ENCODE data around the gene PWP1.
"Not testable (repeated sequence)": the region's sequence is repeated elsewhere in the genome, so short reads cannot be mapped to it uniquely, and the experiment has no call there.

Gene PWP1

GRCh38 chr12:107681836-107682820, 3.5 kb upstream of the PWP1 start:
- DNase-seq = no peak
- peaks cover 12% of the 10 kb centered on the region for H3K36me3 Mint-ChIP-seq
- H3K4me1 Mint-ChIP-seq = peaks cover 25% of the 10 kb centered on the region
- H3K9me3 Mint-ChIP-seq = no peaks in the 10 kb centered on the region
- H3K27me3 Mint-ChIP-seq = peaks cover 35% of the 10 kb centered on the region
- H3K4me3 Mint-ChIP-seq = no peak overlapping the region
- no peak overlapping the region for H3K27ac Mint-ChIP-seq
- CTCF ChIA-PET = interaction anchor here (1.3 to 5.6 kb wide), 3 partner anchors 10 to 230 kb away, joined by 4 to 35 read pairs (median 7); no protein-coding TSS in a partner anchor

- peaks cover 20% of the 10 kb centered on the region for H3K36me3 Mint-ChIP-seq
- H3K27ac Mint-ChIP-seq = peak overlapping the region; percentile 97
- no peaks in the 10 kb centered on the region for H3K9me3 Mint-ChIP-seq
- H3K4me1 Mint-ChIP-seq = peaks cover 30% of the 10 kb centered on the region
- CTCF ChIA-PET = interaction anchor here (1.4 to 5.6 kb wide), 3 partner anchors 8 to 553 kb away, joined by 3 to 35 read pairs (median 9); no protein-coding TSS in a partner anchor
- peak overlapping the region; percentile 92 for H3K4me3 Mint-ChIP-seq
- H3K27me3 Mint-ChIP-seq = peaks cover 15% of the 10 kb centered on the region
- no peak for DNase-seq
Measured at GRCh38 chr12:107684029-107684795, 1.4 kb upstream of the PWP1 start.

GRCh38 chr12:107684990-107685359, 624 bp upstream of the PWP1 start:
- H3K4me3 Mint-ChIP-seq = peak overlapping the region; percentile 92
- peaks cover 15% of the 10 kb centered on the region for H3K27me3 Mint-ChIP-seq
- H3K27ac Mint-ChIP-seq = peak overlapping the region; percentile 97
- peaks cover 25% of the 10 kb centered on the region for H3K36me3 Mint-ChIP-seq
- no peaks in the 10 kb centered on the region for H3K9me3 Mint-ChIP-seq
- no peak for DNase-seq
- CTCF ChIA-PET = interaction anchor here (1.4 to 5.6 kb wide), 3 partner anchors 9 to 553 kb away, joined by 3 to 35 read pairs (median 9); no protein-coding TSS in a partner anchor
- H3K4me1 Mint-ChIP-seq = peaks cover 30% of the 10 kb centered on the region

- H3K27ac Mint-ChIP-seq, H3K9me3 Mint-ChIP-seq, H3K4me3 Mint-ChIP-seq, H3K27me3 Mint-ChIP-seq, DNase-seq, H3K4me1 Mint-ChIP-seq: not testable (repeated sequence)
- CTCF ChIA-PET = interaction anchor here (1.0 to 1.4 kb wide), 3 partner anchors 24 to 562 kb away, joined by 3 to 5 read pairs (median 3); no protein-coding TSS in a partner anchor
- H3K36me3 Mint-ChIP-seq = peaks cover 57% of the 10 kb centered on the region
Measured at GRCh38 chr12:107695772-107696171, 10.2 kb downstream of the PWP1 start.

GRCh38 chr12:107702106-107702505, 16.5 kb downstream of the PWP1 start:
- Mint-ChIP-seq H3K4me3 (no peak overlapping the region), H3K27me3 (no peaks in the 10 kb centered on the region), H3K9me3 (peaks cover 3% of the 10 kb centered on the region), H3K4me1 (no peaks in the 10 kb centered on the region), H3K27ac (no peak overlapping the region), H3K36me3 (peaks cover 79% of the 10 kb centered on the region)
- CTCF ChIA-PET = no interaction called here
- no peak for DNase-seq

- DNase-seq = no peak
- CTCF ChIA-PET = no interaction called here
- peaks cover 3% of the 10 kb centered on the region for H3K9me3 Mint-ChIP-seq
- no peak overlapping the region for H3K27ac Mint-ChIP-seq
- H3K4me3 Mint-ChIP-seq = no peak overlapping the region
- no peaks in the 10 kb centered on the region for H3K4me1 Mint-ChIP-seq
- peaks cover 85% of the 10 kb centered on the region for H3K36me3 Mint-ChIP-seq
- no peaks in the 10 kb centered on the region for H3K27me3 Mint-ChIP-seq
Measured at GRCh38 chr12:107704041-107704440, 18.4 kb downstream of the PWP1 start.

- H3K9me3 Mint-ChIP-seq, H3K27ac Mint-ChIP-seq, H3K27me3 Mint-ChIP-seq, H3K4me1 Mint-ChIP-seq, CTCF ChIA-PET, DNase-seq, H3K4me3 Mint-ChIP-seq: not testable (repeated sequence)
- H3K36me3 Mint-ChIP-seq = peaks cover 78% of the 10 kb centered on the region
Measured at GRCh38 chr12:107705522-107705921, 19.9 kb downstream of the PWP1 start.

GRCh38 chr12:107715780-107716179, 30.2 kb downstream of the PWP1 start:
- H3K9me3 Mint-ChIP-seq = no peaks in the 10 kb centered on the region
- no peaks in the 10 kb centered on the region for H3K27me3 Mint-ChIP-seq
- no peak overlapping the region for H3K4me3 Mint-ChIP-seq
- peaks cover 41% of the 10 kb centered on the region for H3K36me3 Mint-ChIP-seq
- no peak overlapping the region for H3K27ac Mint-ChIP-seq
- CTCF ChIA-PET = no interaction called here
- H3K4me1 Mint-ChIP-seq = no peaks in the 10 kb centered on the region
- no peak for DNase-seq

- Mint-ChIP-seq H3K27ac (no peak overlapping the region), H3K4me1 (no peaks in the 10 kb centered on the region), H3K9me3 (peaks cover 4% of the 10 kb centered on the region), H3K4me3 (no peak overlapping the region), H3K36me3 (peaks cover 23% of the 10 kb centered on the region), H3K27me3 (no peaks in the 10 kb centered on the region)
- no peak for DNase-seq
- CTCF ChIA-PET = interaction anchor here (1.1 kb wide), 1 partner anchor 19 kb away, joined by 3 read pairs; no protein-coding TSS in a partner anchor
Measured at GRCh38 chr12:107718606-107719005, 33.0 kb downstream of the PWP1 start.

- not testable (repeated sequence) for H3K4me3 Mint-ChIP-seq, H3K4me1 Mint-ChIP-seq, H3K27ac Mint-ChIP-seq, H3K9me3 Mint-ChIP-seq, H3K27me3 Mint-ChIP-seq, H3K36me3 Mint-ChIP-seq, DNase-seq
- CTCF ChIA-PET = interaction anchor here (0.9 kb wide), 1 partner anchor 57 kb away, joined by 3 read pairs; no protein-coding TSS in a partner anchor
Measured at GRCh38 chr12:107727327-107727726, 41.7 kb downstream of the PWP1 start.

- H3K9me3 Mint-ChIP-seq, H3K4me3 Mint-ChIP-seq, H3K27me3 Mint-ChIP-seq, CTCF ChIA-PET, DNase-seq, H3K27ac Mint-ChIP-seq, H3K36me3 Mint-ChIP-seq, H3K4me1 Mint-ChIP-seq: not testable (repeated sequence)
Measured at GRCh38 chr12:107727742-107728141, 42.1 kb downstream of the PWP1 start.

- Mint-ChIP-seq H3K27me3 (no peaks in the 10 kb centered on the region), H3K9me3 (no peaks in the 10 kb centered on the region), H3K4me3 (no peak overlapping the region), H3K4me1 (no peaks in the 10 kb centered on the region), H3K36me3 (peaks cover 19% of the 10 kb centered on the region), H3K27ac (no peak overlapping the region)
- CTCF ChIA-PET = no interaction called here
- no peak for DNase-seq
Measured at GRCh38 chr12:107730618-107731341, 45.2 kb downstream of the PWP1 start.

GRCh38 chr12:107731366-107731765, 45.8 kb downstream of the PWP1 start:
- Mint-ChIP-seq H3K9me3 (no peaks in the 10 kb centered on the region), H3K36me3 (peaks cover 25% of the 10 kb centered on the region), H3K4me1 (no peaks in the 10 kb centered on the region), H3K27ac (no peak overlapping the region), H3K27me3 (no peaks in the 10 kb centered on the region), H3K4me3 (no peak overlapping the region)
- no peak for DNase-seq
- CTCF ChIA-PET = no interaction called here

- no peaks in the 10 kb centered on the region for H3K27me3 Mint-ChIP-seq
- no peaks in the 10 kb centered on the region for H3K9me3 Mint-ChIP-seq
- CTCF ChIA-PET = no interaction called here
- no peak overlapping the region for H3K27ac Mint-ChIP-seq
- no peak for DNase-seq
- no peak overlapping the region for H3K4me3 Mint-ChIP-seq
- peaks cover 10% of the 10 kb centered on the region for H3K4me1 Mint-ChIP-seq
- peaks cover 33% of the 10 kb centered on the region for H3K36me3 Mint-ChIP-seq
Measured at GRCh38 chr12:107732365-107732764, 46.8 kb downstream of the PWP1 start.
